Measurements from ENCODE around the gene SIDT1.

Gene SIDT1

DNA sequence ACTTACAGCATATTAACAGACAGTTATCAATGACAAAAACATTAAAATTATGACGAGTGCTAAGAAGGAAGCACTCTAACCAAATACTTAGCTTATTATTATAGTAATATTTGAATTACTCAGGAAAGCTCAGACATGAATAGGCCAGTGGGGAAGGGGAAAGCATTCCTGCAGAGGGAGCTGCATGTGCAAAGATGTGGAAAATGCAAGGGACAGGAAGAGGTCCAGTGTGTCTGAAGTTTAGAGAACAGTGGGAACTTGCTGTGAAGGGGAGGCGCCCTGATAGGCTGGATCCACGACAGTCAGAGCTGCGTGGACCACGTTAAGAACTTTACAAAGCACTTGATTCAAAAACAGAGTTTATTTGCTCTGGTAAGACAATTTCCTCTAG is 16.2 kb upstream of the SIDT1 start:
- Histone ChIP-seq H3K4me1 (ENCODE audit: insufficient read depth, low read length) (peaks cover 7% of the 10 kb centered on the region; the same call in 1 of the 2 replicates), H3K27ac (ENCODE audit: low read length) (no peak overlapping the region), H3K36me3 (ENCODE audit: insufficient read depth, low read depth, low read length) (no peaks in the 10 kb centered on the region), H3K27me3 (ENCODE audit: insufficient read depth, low read length) (peaks cover 22% of the 10 kb centered on the region), H3K9me3 (ENCODE audit: insufficient read depth, low read depth, low read length) (no peaks in the 10 kb centered on the region), H3K9ac (ENCODE audit: low read depth, low read length) (no peak overlapping the region), H3K4me3 (ENCODE audit: low read length) (peak overlapping the region; percentile 88; the same call in 1 of the 2 replicates)

DNA sequence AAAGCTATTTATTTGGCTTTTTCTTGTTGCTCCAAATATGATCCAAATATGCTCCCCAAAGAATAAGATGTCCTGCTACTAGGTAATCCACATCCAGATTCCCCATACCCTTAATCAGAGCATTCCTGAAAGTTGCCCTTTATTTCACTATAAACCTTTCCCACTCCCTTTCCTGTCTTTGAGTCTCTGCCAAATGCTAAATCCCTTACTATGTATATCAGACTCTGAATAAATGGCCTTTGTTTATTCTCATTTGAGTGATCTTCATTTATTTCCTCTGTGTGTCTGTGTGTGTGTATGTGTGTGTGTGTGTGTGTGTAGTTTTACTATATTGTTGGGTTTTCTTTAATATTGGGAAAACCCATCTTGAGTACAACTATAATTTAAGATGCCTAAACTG is 10.4 kb upstream of the SIDT1 start:
- H3K36me3 ChIP-seq (ENCODE audit: insufficient read depth, low read depth, low read length) = no peaks in the 10 kb centered on the region
- H3K4me3 ChIP-seq (ENCODE audit: low read length) = no peak overlapping the region
- H3K27ac ChIP-seq (ENCODE audit: low read length) = no peak overlapping the region
- no peak overlapping the region for H3K9ac ChIP-seq (ENCODE audit: low read depth, low read length)
- peaks cover 61% of the 10 kb centered on the region for H3K27me3 ChIP-seq (ENCODE audit: insufficient read depth, low read length)
- H3K4me1 ChIP-seq (ENCODE audit: insufficient read depth, low read length) = no peaks in the 10 kb centered on the region
- no peaks in the 10 kb centered on the region for H3K9me3 ChIP-seq (ENCODE audit: insufficient read depth, low read depth, low read length)

DNA sequence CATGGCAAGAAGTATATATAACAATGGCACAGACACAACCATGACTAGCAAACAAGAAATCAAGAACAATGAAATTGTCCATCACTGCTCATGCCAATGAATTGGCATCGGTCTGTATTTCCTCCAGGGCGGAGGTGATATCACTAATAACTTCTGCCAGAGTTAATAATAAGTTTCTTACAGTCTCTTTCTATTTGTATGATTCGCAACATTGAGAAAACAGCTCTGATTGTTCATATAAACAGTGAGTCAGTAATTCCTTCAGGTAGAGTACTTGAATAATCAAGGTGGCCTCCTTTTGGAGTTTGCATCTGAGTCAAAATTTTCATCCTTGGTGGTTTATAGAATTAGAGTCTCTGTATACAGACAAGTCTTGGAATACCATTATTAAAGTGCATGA is 9.1 kb upstream of the SIDT1 start:
- Histone ChIP-seq H3K27me3 (ENCODE audit: insufficient read depth, low read length) (peaks cover 65% of the 10 kb centered on the region), H3K4me3 (ENCODE audit: low read length) (no peak overlapping the region), H3K9ac (ENCODE audit: low read depth, low read length) (no peak overlapping the region), H3K4me1 (ENCODE audit: insufficient read depth, low read length) (no peaks in the 10 kb centered on the region), H3K36me3 (ENCODE audit: insufficient read depth, low read depth, low read length) (no peaks in the 10 kb centered on the region), H3K27ac (ENCODE audit: low read length) (no peak overlapping the region), H3K9me3 (ENCODE audit: insufficient read depth, low read depth, low read length) (no peaks in the 10 kb centered on the region)

DNA sequence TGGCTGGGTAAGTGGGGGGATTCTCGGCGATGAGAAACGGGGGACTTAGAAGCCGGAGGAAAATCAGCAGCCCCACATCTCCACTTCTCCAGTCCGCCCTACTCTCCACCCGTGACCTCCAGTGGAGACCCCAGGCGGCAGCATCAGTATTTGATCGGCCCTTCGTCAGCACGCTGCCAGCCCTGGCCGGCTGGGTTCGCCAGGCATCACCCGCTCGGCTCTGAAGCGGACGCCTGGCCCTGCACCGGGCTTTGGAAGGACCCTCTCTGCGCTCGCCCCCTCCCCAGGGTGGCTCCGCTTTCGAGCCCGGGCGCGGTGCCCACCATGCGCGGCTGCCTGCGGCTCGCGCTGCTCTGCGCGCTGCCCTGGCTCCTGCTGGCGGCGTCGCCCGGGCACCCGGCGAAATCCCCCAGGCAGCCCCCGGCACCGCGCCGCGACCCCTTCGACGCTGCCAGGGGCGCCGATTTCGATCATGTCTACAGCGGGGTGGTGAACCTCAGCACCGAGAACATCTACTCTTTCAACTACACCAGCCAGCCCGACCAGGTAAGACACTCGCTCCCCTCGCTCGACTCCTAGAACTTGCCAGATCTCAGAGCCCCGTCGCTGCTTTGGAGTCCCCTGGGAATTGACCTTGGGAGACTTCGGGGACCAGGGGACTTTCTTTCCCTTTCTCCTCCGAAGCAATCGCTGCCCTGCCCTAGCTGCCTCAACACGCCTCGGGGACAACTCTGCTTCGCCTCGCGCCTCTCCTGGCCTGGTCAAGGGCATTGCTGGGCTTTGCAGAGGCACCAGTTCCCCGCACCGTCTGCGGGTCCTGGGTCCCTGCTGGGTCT is 561 bp downstream of the SIDT1 start:
- Histone ChIP-seq H3K9ac (ENCODE audit: low read depth, low read length) (peak overlapping the region; percentile 38), H3K4me1 (ENCODE audit: insufficient read depth, low read length) (no peaks in the 10 kb centered on the region; the same call in 1 of the 2 replicates), H3K27me3 (ENCODE audit: insufficient read depth, low read length) (peaks cover 89% of the 10 kb centered on the region), H3K9me3 (ENCODE audit: insufficient read depth, low read depth, low read length) (no peaks in the 10 kb centered on the region), H3K4me3 (ENCODE audit: low read length) (peak overlapping the region; percentile 73), H3K36me3 (ENCODE audit: insufficient read depth, low read depth, low read length) (no peaks in the 10 kb centered on the region), H3K27ac (ENCODE audit: low read length) (no peak overlapping the region)

DNA sequence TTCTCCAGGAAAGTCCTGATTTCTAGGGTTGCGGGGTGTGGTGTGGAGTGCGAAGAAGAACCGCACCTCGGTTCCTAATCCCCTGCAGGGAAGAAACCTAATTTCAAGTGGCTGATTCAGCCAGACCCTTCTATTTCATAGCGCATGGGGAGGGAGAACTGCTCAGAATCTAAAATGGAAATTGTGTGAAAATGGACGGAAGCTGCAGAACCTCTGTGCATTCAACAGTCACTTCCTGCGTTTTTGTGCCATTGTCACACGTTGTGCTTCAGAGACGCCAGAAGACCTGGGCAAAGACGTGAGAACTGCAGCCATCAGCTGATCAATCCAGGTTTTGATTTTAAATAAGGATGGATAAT is 1.2 kb downstream of the SIDT1 start:
- no peak overlapping the region for H3K27ac ChIP-seq (ENCODE audit: low read length)
- no peaks in the 10 kb centered on the region; the same call in 1 of the 2 replicates for H3K4me1 ChIP-seq (ENCODE audit: insufficient read depth, low read length)
- peak overlapping the region; percentile 38; the same call in 1 of the 2 replicates for H3K9ac ChIP-seq (ENCODE audit: low read depth, low read length)
- H3K27me3 ChIP-seq (ENCODE audit: insufficient read depth, low read length) = peaks cover 83% of the 10 kb centered on the region
- peak overlapping the region; percentile 73 for H3K4me3 ChIP-seq (ENCODE audit: low read length)
- no peaks in the 10 kb centered on the region for H3K36me3 ChIP-seq (ENCODE audit: insufficient read depth, low read depth, low read length)
- H3K9me3 ChIP-seq (ENCODE audit: insufficient read depth, low read depth, low read length) = no peaks in the 10 kb centered on the region

DNA sequence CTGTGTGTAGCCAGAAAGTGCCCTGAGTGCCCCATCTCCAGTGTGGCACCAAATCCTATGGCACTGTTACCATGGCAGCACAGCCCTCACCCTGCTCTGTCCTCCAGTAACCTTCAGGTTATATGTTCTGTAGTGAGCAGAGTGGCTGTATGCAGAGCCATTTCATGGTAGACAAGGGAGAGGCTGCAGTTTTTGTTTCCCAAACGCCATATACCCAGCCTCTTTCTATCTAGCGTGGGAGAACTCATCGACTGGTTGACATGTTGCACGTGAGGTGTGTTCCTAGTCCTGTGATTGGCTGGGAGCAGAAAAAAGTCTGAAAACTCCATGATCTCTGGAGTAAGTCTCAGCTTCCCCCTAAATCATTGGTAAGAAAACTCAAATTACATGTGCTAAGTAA is 2.0 kb downstream of the SIDT1 start:
- no peak overlapping the region for H3K4me3 ChIP-seq (ENCODE audit: low read length)
- H3K9ac ChIP-seq (ENCODE audit: low read depth, low read length) = no peak overlapping the region

DNA sequence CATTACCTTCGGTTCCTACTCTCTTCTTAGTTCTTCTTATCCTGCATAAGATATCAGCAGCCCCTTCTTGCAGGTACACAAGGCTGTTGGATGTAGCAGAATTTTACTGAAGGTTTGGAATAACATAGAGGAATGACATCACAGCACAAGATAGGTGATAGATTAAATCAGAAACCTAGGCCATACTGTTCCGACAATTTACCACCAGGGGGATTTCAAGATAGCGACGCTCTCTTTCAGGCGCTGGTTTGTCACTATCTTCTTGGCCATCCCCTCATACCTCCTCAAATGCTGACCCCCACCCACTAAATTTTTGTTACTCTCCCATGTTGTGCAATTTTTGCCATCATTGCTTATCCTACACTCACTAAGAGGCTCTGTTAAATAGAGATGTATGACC is 3.5 kb downstream of the SIDT1 start:
- Histone ChIP-seq H3K36me3 (ENCODE audit: insufficient read depth, low read depth, low read length) (no peaks in the 10 kb centered on the region), H3K27ac (ENCODE audit: low read length) (no peak overlapping the region), H3K9me3 (ENCODE audit: insufficient read depth, low read depth, low read length) (no peaks in the 10 kb centered on the region), H3K4me3 (ENCODE audit: low read length) (no peak overlapping the region), H3K4me1 (ENCODE audit: insufficient read depth, low read length) (no peaks in the 10 kb centered on the region; the same call in 1 of the 2 replicates), H3K27me3 (ENCODE audit: insufficient read depth, low read length) (peaks cover 60% of the 10 kb centered on the region), H3K9ac (ENCODE audit: low read depth, low read length) (no peak overlapping the region)

More for the DNA sequence above, 2.0 kb downstream of the SIDT1 start:
- H3K27me3 ChIP-seq (ENCODE audit: insufficient read depth, low read length) = peaks cover 75% of the 10 kb centered on the region
- no peaks in the 10 kb centered on the region for H3K9me3 ChIP-seq (ENCODE audit: insufficient read depth, low read depth, low read length)
- no peaks in the 10 kb centered on the region for H3K36me3 ChIP-seq (ENCODE audit: insufficient read depth, low read depth, low read length)
- H3K4me1 ChIP-seq (ENCODE audit: insufficient read depth, low read length) = no peaks in the 10 kb centered on the region; the same call in 1 of the 2 replicates
- H3K27ac ChIP-seq (ENCODE audit: low read length) = no peak overlapping the region

DNA sequence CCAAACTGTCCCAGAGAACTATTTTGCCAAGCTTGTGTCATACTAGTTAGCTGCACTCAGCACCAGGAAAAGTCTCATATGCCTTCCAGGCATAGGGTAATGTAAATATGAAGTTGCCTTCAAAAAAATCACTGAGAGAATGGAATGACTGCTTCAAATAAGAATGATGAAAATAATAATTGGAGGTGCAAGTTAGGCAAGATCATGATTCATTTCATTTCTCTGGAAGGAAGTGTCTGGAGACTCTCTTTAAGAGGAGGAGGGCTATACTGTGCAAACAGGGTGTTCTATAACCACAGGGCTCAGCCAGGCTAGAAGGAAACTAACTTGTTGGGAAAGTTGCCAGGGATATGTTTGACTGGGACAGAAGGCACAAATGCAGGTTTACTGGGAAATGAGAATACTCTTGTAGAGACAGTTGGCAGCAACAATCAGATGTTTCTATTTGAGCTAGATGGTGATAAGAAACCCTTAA is 4.3 kb downstream of the SIDT1 start:
- Histone ChIP-seq H3K36me3 (ENCODE audit: insufficient read depth, low read depth, low read length) (no peaks in the 10 kb centered on the region), H3K4me1 (ENCODE audit: insufficient read depth, low read length) (no peaks in the 10 kb centered on the region; the same call in 1 of the 2 replicates), H3K27ac (ENCODE audit: low read length) (no peak overlapping the region), H3K27me3 (ENCODE audit: insufficient read depth, low read length) (peaks cover 52% of the 10 kb centered on the region), H3K9me3 (ENCODE audit: insufficient read depth, low read depth, low read length) (peaks cover 3% of the 10 kb centered on the region; the same call in 1 of the 2 replicates), H3K9ac (ENCODE audit: low read depth, low read length) (no peak overlapping the region), H3K4me3 (ENCODE audit: low read length) (no peak overlapping the region)

DNA sequence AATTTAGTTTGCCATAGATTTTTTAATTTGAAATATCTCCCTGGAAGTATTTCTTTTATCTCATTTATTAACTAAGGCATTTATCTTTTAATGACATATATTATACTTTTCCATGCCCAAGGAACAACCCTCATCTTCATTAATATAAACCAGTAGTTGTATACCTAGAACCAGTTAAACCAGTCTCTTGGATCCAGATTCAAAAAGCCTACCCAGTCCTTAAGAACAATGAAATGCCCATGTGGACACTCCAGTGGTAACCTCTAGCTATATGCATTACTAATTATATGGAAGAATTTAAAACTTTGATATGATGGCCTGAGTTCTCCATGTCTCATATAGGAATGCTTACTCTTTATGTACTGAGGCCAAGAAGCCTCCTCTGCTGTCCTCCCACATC is 4.8 kb downstream of the SIDT1 start:
- Histone ChIP-seq H3K4me1 (ENCODE audit: insufficient read depth, low read length) (no peaks in the 10 kb centered on the region; the same call in 1 of the 2 replicates), H3K9me3 (ENCODE audit: insufficient read depth, low read depth, low read length) (peaks cover 3% of the 10 kb centered on the region; the same call in 1 of the 2 replicates), H3K36me3 (ENCODE audit: insufficient read depth, low read depth, low read length) (no peaks in the 10 kb centered on the region), H3K9ac (ENCODE audit: low read depth, low read length) (no peak overlapping the region), H3K27me3 (ENCODE audit: insufficient read depth, low read length) (peaks cover 47% of the 10 kb centered on the region), H3K4me3 (ENCODE audit: low read length) (no peak overlapping the region), H3K27ac (ENCODE audit: low read length) (no peak overlapping the region)

DNA sequence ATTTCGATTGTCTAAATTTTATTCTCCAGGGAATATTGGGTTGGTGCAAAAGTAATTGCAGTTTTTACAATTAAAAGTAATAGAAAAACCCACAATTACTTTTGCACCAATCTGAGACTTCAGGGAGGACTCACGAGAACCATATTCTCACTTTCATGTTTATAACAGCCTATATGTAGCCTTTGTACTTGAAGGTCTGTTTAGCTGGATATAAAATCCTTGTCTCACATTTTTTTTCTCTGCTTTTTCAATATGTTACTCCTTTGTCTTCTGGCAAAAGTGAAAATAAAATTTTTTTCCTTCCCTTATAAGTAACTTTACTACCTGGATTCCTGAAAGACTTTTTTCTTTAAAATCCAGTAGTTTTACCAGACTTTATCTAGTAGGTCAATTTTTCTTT is 9.2 kb downstream of the SIDT1 start:
- H3K9me3 ChIP-seq (ENCODE audit: insufficient read depth, low read depth, low read length) = peaks cover 3% of the 10 kb centered on the region; the same call in 1 of the 2 replicates
- H3K4me1 ChIP-seq (ENCODE audit: insufficient read depth, low read length) = no peaks in the 10 kb centered on the region
- H3K27me3 ChIP-seq (ENCODE audit: insufficient read depth, low read length) = peaks cover 3% of the 10 kb centered on the region
- H3K27ac ChIP-seq (ENCODE audit: low read length) = no peak overlapping the region
- H3K36me3 ChIP-seq (ENCODE audit: insufficient read depth, low read depth, low read length) = no peaks in the 10 kb centered on the region
- H3K4me3 ChIP-seq (ENCODE audit: low read length) = no peak overlapping the region
- H3K9ac ChIP-seq (ENCODE audit: low read depth, low read length) = no peak overlapping the region

DNA sequence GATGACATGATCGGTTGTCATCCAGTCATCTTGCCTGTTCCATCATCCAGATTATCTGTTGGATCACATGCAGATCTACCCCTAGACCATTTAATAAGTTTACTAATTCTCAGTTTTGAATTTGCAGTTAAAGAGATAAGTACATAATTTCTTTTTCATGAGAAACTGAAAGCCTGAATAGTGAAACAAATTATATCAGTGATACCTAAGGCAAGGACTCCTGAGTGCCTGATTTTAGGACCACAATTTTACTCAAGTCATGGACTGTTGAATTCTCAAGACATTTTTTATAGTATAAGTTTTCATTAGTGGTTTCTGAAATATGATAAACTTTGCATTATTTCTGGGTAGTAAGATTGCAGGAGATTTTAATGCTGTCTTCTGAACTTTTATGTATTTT is 13.2 kb downstream of the SIDT1 start:
- Histone ChIP-seq H3K9me3 (ENCODE audit: insufficient read depth, low read depth, low read length) (peaks cover 3% of the 10 kb centered on the region; the same call in 1 of the 2 replicates), H3K36me3 (ENCODE audit: insufficient read depth, low read depth, low read length) (no peaks in the 10 kb centered on the region), H3K27ac (ENCODE audit: low read length) (no peak overlapping the region), H3K4me3 (ENCODE audit: low read length) (no peak overlapping the region), H3K27me3 (ENCODE audit: insufficient read depth, low read length) (no peaks in the 10 kb centered on the region), H3K4me1 (ENCODE audit: insufficient read depth, low read length) (no peaks in the 10 kb centered on the region), H3K9ac (ENCODE audit: low read depth, low read length) (no peak overlapping the region)

DNA sequence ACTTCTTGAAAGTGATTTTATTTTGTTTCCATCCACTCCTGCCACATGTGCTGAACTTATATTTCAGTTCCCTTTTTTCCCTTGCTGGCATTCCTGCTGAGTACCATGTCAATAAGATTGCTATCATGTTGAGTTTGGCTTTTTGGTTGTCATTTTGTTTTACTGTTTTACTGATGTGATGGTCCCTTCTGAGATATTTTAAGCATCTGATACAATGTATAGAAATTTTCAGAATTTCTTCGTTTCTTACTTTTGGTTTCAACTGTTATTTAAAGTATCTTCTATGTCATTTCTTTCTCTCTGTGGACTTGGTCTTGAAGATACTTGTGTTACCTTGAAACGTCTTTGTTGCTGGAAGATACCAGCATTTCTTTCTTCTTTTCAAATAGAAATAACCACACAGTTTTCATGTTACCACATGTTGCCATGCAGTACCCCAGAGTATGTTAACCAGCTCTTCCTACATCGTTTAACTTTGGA is 14.1 kb downstream of the SIDT1 start:
- Histone ChIP-seq H3K36me3 (ENCODE audit: insufficient read depth, low read depth, low read length) (no peaks in the 10 kb centered on the region), H3K27ac (ENCODE audit: low read length) (no peak overlapping the region), H3K9ac (ENCODE audit: low read depth, low read length) (no peak overlapping the region), H3K27me3 (ENCODE audit: insufficient read depth, low read length) (no peaks in the 10 kb centered on the region), H3K4me3 (ENCODE audit: low read length) (no peak overlapping the region), H3K9me3 (ENCODE audit: insufficient read depth, low read depth, low read length) (peaks cover 3% of the 10 kb centered on the region; the same call in 1 of the 2 replicates), H3K4me1 (ENCODE audit: insufficient read depth, low read length) (no peaks in the 10 kb centered on the region)
